ENCODE measurements around the gene SIGLEC1. TPM values are rescaled to one million over a fixed set of nuclear protein-coding genes. Genes with fewer than 3 reads are reported as not detected.

The SIGLEC1 gene
- total and polyA plus RNA-seq, 10 of the 15 experiments (the other 5 are each of a cell fraction or from before 2014, with no cell fraction given), result 0.05 TPM; not detected in 9

GRCh38 chr20:3669710-3670367 is 42.6 kb downstream of the SIGLEC1 start:
- SMC1A ChIA-PET (ENCODE audit: uncharacterized antibody, unreplicated experiment), result interaction anchor here (0.8 kb wide), 1 partner anchor 11 kb away, joined by 3 read pairs; no protein-coding TSS in a partner anchor
- CTCF ChIA-PET, result no interaction called here

More at GRCh38 chr20:3669710-3670367, 42.6 kb downstream of the SIGLEC1 start:
- in situ Hi-C loops (cut with MboI) (no loop called here), intact Hi-C loops (cut with micrococcal nuclease; ENCODE audit: unreplicated experiment) (no loop called here)
- ATAC-seq, result no peak
- no peak for DNase-seq (ENCODE audit: low read depth, low spot score)
- Histone ChIP-seq H3K9ac (ENCODE audit: control insufficient read depth, insufficient read depth, low read length) (no peak overlapping the region), H3K27ac (ENCODE audit: control insufficient read depth, insufficient read depth) (no peak overlapping the region), H3K27me3 (replicated peaks in 1 of 2; ENCODE audit: control insufficient read depth in 2 of 2, insufficient read depth in 2 of 2, low read length in 1 of 2) (peaks cover 0 to 5% of the 10 kb centered on the region in 2 experiments; a peak in 2 of 4 replicates), H3K4me2 (ENCODE audit: control insufficient read depth, insufficient read depth) (no peak overlapping the region), H3K36me3 (ENCODE audit: control insufficient read depth in 2 of 2, insufficient read depth in 2 of 2, low read length in 1 of 2) (no peaks in the 10 kb centered on the region), H3K4me1 (ENCODE audit: control insufficient read depth, insufficient read depth, low read length) (peaks cover 13% of the 10 kb centered on the region), H2AFZ (ENCODE audit: control insufficient read depth, low read depth, low read length) (no peak overlapping the region), H3K9me3 (replicated peaks; ENCODE audit: control insufficient read depth, insufficient read depth, low read length) (no peaks in the 10 kb centered on the region), H3K4me3 (no peak overlapping the region), H3K79me2 (ENCODE audit: control insufficient read depth, insufficient read depth, low read length) (no peaks in the 10 kb centered on the region), H4K20me1 (ENCODE audit: control insufficient read depth, insufficient read depth) (no peaks in the 10 kb centered on the region)
- WGBS (ENCODE audit: insufficient coverage, insufficient replicate concordance, low lambda C conversion rate, missing lambda C conversion rate), result 63% methylated on average over 13 of the region's 13 CpGs
- TF ChIP-seq POLR2A (IDR thresholded peaks at IDR 0.05; ENCODE audit: low read depth, low read length) (no peak), NR2C1 (IDR thresholded peaks at IDR 0.05) (no peak), RELB (IDR thresholded peaks at IDR 0.05; ENCODE audit: low read depth) (no peak), ZNF622 (IDR thresholded peaks at IDR 0.05) (no peak), JUNB (IDR thresholded peaks at IDR 0.05) (no peak), ATF7 (IDR thresholded peaks at IDR 0.05; ENCODE audit: low read depth) (no peak), RCOR1 (conservative IDR thresholded peaks at IDR 0.05; ENCODE audit: low read depth, low read length) (no peak), MXI1 (IDR thresholded peaks at IDR 0.05; ENCODE audit: low read depth, low read length) (no peak), POLR2AphosphoS5 (IDR thresholded peaks at IDR 0.05; ENCODE audit: low read length) (no peak), IRF3 (IDR thresholded peaks at IDR 0.05) (no peak), EGR1 (IDR thresholded peaks at IDR 0.05; ENCODE audit: borderline replicate concordance in 1 of 2, low read depth in 2 of 2, low read length in 2 of 2) (no peak)
- POLR2A ChIA-PET, result no interaction called here
- RAD21 ChIA-PET (ENCODE audit: unreplicated experiment), result no interaction called here
- no peak for FAIRE-seq
- no TSS peak for BruUV-seq (replicated peaks)
